Medulla oblongata (tissue), 1 donor: ENCODE data around the gene REEP3.
"Not testable (repeated sequence)": the region's sequence is repeated elsewhere in the genome, so short reads cannot be mapped to it uniquely, and the experiment has no call there.

ENCODE experiments used
- DNase-seq: peaks from one replicate; pipeline ENCODE4 v3.0.0-alpha.2; 2015; ENCODE audit errors: extremely low spot score

REEP3 gene

DNA sequence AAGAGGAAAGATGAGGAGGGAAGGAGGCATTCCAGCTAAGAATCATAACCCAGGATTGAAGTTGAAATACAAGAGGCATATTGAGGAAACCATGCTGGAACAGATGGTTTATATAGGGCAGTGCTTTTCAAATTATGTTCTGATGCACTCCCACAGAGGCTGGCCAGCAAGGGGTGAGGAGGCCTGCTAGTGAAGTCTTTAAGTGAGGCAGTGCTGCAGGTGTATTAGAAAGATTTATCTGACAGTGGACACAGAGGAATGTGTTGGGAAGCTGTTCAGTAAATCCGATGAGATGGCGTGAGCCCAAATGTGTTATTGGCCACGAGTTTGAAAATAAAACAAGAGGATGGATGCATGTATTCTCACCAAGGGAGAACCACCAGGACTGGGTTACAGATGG, 28.6 kb downstream of the REEP3 start:
- no peak for DNase-seq

DNA sequence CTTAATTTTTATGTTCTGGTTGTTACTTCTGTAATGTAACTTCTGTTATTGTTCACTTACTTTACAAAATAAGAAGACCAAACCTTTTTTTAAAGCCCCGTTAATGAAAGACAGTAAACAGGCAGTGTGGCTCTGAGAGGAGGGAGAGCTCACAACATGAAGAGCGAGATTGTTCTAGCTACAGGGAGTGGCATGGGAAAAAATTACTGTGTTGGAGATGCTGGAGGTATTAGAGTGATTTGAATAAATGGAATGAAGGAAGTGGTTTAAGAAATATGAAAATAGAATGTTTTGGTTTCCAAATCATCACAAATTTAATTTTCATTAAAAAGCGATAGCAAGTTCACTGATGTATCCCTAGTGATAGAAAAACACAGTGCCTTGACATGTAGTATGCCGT, 31.8 kb downstream of the REEP3 start:
- DNase-seq, result peak; percentile 34

DNA sequence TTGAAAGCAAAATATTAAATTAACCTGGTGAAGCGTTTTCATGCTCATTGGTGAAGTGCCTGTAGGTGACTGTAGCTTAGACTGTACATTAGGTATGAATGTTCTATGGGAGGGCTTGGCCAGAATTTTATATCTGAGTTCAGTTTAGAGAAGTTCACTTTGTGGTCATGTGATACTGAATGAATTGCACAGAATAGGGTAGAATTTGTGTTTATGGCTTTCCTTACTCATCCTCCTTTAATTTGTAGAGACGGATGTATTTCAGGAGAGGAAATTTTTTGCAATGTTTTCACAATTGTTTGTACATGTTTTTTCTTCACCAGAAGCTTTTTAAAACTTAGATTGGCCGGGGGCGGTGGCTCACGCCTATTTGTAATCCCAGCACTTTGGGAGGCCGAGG, 32.3 kb downstream of the REEP3 start:
- no peak for DNase-seq

DNA sequence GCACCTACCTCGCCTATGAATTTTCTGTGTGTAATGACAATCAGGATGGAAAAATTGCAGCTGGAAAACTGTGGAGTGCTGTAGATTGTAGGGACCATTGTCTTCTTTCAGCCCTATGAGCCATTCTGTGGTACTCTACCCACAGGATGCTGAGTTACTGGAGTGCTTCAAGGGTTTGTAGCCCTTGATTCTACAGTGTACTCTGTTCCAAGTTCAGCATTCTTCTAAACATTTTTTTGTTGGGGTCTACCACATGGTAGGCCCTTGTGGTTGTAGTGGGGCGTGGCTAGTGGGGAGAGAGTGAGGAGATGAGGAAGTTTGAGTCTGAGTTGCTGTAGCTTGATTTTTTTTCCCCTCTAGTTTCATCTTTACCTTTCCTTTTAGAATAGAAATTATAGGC, 33.5 kb downstream of the REEP3 start:
- DNase-seq, result peak; percentile 33

DNA sequence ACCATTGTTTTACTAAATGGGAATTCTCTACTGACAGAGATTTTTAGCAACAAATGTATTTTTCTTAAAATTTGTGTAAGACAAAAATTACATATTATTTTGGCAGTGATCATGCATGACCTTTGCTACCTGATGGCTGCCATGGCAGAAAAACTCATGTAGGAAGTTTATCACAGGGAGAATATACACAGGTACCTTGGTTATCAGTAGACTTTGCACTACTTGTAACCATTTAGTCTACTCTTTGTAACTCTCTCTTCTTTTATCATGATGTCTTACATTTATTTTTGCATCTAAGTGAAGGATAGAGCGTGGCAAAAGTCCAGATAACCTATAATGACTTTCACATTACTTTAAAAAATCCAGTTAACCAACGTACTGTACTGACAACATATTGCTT, 34.1 kb downstream of the REEP3 start:
- DNase-seq, result no peak

DNA sequence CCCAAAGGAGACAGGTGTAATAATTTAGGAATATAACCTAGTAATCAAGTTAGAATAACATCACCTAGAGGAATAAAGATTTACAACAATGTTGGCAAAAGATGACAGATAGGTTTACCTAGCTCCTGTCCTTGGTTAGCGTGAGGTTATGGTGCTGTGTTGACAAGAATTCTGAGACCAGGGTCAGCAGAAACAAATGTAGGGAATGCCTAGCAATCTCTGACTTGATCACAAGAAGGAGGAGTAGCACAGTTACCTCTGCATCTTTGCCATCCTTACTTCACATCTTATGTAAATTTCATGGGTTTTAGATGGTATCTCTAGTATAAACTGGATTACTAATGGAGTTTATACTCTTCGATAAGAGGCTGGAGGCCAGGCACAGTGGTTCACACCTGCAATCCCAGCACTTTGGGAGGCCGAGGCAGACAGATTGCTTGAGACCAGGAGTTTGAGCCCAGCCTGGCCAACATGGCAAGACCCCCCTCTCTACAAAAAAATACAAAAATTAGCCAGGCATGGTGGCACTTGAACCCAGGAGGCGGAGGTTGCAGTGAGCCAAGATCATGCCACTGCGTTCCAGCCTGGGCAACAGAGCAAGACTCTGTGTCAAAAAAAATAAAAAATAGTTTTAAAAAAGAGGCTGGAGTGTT, 37.1 kb downstream of the REEP3 start:
- no peak for DNase-seq

DNA sequence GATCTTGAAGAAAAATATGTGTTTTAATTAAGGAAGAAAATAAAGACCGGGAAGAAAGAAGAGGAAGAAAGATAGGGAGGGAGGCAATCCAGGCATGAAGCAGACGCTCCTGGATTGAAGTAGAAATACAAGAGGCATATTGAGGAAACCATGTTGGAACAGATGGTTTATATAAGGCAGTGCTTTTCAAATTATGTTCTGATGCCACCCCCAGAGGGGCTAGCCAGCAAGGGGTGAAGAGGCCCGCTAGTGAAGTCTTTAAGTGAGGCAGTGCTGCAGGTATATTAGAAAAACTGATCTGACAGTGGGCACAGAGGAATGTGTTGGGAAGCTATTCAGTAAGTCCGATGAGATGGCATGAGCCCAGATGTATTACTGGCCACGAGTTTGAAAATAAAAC, 40.1 kb downstream of the REEP3 start:
- no peak for DNase-seq

DNA sequence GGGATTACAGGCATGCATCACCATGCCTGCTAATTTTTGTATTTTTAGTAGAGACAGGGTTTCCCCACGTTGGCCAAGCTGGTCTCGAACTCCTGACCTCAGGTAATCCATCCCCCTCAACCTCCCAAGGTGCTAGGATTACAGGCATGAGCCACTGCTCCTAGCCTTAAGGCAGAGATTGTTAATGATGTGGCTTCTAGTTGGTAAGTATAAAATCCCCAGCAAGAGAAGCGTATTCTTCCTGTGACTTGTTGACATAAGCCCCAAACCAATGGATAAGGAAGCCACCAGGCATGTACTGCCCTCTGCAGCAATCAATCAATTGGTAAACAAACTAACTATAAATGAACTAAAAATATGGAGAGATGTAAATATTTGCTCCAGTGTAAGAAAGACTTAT, 41.2 kb downstream of the REEP3 start:
- DNase-seq, result no peak

DNA sequence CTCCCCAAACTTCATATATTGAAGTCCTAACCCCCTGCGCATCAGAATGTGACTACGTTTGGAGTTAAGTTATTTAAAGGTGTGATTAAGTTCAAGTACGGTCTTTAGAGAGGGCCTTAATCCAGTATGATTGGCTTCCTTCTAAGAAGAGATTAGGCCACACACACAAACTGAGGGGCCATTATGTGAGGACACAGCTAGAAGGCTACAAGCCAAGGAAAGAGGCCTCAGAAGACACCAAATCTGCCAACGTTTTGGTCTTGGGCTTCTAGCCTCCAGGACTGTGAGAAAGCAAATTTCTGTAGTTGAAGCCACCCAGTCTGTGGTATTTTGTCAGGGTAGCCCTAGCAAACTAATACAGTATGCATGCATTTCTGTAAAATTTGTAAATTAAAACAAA, 41.7 kb downstream of the REEP3 start:
- DNase-seq, result no peak

DNA sequence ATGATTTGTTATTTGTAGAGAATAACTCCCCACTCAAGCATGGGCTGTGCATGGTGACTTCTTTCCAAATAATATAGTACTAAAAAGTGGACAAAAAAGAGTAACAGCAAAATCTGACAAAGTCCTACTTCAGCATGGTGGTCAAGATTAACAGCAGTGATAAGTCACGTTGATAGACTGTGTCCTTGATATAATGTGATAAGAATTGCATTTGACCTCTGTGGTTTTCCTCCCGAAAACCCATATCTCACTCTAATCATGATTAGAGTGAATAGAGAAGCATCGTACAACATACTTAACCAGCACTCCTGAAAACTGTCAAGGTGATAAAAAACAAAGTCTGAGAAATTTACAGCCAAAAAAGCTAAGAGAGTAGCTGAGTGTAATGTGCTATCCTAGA, 42.4 kb downstream of the REEP3 start:
- DNase-seq, result no peak

DNA sequence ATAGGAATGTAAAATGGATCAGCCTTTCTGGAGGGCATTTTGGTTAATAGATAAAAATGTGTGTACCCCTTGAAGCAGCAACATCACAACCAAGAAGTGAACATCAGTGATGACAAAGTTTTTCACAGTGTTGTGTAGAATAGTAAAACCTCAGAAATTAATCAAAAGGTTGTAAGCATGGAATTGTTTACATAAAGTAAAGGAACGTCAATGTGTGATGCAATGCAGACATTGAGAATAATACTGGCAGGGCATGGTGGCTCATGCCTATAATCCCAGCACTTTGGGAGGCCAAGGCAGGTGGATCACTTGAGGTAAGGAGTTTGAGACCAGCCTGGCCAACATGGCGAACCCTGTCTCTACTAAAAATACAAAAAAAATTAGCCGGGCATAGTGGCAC, 43.5 kb downstream of the REEP3 start:
- DNase-seq, result not testable (repeated sequence)

DNA sequence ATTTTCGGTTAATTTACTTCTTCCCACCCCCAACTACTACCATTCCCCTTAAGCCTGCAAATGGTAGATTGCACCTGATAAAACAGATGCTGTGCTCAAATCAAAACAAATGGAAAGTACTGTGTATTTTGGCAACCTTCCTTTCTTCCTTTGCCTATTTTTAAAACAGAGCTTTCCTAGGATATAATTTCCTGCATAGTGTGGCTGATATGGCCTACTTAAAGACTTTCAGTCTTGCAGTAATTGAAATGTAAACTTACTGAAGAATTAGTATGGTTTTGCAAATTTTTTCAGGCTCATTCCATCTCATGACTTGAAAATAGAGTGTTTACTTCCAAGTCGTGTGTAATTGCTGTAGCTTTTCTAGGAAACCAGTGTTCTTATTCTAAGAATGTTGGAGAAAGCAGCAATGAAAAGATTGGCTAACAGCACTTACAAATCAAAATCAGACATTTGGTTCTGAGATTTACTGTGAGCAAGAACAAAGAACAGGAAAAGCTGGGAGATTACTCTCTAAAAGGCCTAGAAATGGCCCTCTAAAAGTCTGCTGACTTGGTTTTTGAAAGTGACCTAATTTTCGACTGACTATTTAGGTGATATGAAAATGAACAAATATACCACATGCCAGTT, 52.0 kb downstream of the REEP3 start:
- peak; percentile 37 for DNase-seq

DNA sequence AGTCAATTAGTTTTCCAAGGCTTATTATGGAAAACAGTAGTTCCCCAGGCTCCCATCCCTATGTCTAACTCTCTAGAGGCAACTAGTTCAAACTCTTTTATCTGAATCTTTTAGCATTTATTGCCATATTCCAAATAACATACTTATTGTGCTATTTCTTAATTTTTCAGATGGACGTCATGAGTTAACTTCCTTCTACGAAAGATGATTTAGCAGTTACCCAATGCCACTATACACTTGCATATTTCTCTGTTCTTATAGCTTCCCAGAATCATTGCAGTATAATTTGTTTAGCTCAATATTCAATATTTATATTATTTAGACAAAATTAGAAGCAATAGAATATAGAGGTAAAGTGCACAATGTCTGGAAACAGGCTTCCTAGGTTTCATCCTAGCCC, 52.8 kb downstream of the REEP3 start:
- no peak for DNase-seq

DNA sequence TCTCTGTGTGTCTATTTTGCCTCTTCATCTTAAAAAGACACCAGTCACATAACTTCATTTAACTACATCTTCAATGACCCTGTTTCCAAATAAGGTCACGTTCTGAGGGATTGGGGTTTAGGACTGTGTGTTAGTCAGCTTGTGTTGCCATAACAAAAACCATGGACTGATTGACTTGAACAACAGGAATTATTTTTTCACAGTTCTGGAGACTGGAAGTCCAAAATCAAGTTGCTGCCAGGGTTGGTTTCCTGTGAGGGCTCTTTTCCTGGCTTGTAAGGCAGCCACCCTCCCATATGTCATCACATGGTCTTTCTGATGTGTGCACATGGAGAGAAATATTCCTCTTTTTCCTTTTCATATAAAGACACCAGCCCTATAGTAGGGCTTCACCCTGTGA, 55.3 kb downstream of the REEP3 start:
- DNase-seq, result no peak

DNA sequence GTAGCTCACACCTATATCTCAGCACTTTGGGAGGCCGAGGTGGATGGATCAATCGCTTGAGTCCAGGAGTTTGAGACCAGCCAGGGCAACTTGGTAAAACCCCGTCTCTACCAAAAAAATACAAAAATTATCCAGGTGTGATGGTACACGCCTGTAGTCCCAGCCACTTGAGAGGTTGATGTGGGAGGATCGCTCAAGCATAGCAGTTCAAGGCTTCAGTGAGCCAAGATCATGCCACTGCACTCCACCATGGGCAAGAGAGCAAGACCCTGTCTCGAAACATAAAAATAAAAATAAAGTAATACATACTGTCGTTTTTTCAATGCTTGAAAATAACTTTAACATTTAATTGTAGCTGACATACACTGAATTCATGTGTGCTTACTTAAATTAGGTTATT, 57.3 kb downstream of the REEP3 start:
- no peak for DNase-seq

DNA sequence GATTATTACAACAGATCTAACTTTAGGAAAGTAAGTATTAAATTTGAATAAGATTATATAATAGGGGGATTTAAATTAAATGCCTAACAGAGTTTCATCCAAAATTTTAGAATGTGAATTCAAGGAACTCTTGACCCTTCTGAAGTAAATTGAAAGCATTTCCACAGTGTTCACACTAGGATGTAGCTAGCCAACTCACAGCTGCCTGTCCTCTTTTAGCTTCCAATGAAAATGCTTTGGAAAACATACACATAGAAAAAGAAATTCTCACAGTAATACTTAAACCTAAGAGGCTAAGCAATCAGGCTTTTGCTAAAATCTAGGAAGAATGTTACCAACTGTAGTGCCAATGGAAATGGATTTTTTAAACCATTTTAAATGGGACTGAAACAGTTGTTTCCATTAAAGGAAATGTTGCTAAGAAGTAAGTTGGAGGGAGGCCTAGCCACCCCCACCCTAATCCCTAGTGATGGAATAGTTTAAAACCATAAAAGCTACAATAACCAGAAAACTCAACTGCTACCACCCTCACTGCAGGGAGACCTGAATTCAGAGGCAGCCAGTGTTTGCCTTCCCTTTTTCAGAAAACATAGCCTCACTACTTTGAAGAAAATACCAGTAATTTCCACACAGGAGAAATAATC, 58.3 kb downstream of the REEP3 start:
- DNase-seq, result no peak

DNA sequence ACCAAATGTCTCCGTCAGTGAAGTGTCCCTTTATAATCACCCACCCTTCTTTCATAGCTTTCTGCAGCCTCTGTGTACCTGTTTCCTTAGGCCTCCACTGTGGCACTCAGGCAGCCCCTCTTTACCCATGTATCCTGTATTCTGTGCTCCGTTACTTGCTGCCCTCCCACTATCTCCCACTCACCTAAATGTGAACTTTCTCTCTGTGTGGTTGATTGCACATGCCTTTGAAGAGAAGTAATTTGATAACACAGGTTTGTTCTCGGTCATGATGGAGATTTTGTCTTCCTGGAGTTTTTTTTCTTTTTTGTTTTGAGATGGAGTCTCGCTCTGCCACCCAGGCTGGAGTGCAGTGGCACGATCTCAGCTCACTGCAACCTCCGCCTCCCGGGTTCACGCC, 61.5 kb downstream of the REEP3 start:
- DNase-seq, result no peak

DNA sequence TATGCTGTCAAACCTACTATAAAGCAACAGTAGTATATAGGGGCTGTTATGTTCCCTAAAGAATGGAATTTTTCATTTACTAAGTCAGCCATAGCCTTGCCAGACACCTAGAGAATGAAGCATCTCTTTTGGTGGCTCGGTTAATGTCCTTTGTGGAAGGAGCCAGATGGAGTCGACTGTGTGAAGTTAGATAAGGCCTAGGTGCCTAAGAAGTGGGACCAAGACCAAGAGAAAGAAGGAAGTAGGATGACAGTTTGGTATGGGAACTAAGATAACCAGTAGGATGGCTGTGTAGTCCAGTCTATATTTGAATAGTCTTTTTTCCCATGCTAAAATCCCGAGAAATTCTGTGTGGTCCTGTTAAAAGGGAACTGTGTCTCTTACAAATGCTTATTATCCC, 62.2 kb downstream of the REEP3 start:
- DNase-seq, result no peak

DNA sequence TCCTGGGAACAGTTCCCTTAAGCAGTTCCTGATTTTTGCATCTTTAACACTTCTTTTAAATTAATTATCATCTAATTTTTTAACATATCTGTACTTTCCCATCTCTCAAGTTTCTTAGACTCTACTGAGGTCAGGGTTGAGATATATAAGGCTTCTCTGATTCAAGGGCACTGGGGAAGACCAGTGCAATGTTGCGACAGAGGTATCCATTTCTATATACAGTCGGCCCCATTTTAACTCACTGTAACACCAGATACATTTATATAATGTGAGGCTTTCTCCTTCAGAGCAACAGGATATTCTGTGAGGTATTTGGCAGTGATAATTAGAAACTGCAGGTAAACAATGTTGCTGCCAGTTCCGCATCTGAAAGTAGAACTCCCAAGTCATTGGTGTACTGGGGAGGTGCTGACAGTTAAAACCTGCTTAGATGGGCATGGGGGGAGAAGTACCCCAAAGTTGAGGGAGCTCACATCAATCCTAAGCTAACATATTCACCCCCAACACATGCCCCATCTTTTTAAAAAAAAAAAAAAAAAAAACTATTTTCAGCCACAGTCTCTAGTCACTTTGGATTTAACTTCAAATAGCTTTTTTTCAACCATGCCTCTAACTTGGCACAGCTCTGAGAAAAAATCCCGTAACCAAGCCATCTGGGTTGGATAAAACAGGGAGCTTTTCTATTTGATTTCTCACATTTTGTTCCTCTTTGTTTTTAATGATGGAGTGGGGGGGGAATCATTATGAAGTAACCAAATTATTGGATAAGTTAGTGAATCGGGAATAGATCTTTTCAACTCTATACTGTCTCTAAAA, 62.9 kb downstream of the REEP3 start:
- no peak for DNase-seq

DNA sequence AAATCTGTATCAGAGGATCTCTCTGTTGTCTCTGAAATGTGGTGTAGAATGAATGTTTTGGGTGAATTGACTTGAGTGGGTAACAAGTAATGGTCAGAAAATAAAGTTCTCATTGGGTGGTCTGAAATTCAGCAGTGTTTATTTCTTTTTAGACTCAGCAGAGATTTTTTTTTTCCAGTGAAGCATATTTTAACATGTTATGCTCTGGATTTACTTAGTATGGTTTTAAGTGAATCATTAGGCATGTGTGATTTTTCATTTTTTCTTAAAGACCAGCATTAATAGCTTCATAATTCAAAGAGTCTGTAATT, 63.5 kb downstream of the REEP3 start:
- no peak for DNase-seq

DNA sequence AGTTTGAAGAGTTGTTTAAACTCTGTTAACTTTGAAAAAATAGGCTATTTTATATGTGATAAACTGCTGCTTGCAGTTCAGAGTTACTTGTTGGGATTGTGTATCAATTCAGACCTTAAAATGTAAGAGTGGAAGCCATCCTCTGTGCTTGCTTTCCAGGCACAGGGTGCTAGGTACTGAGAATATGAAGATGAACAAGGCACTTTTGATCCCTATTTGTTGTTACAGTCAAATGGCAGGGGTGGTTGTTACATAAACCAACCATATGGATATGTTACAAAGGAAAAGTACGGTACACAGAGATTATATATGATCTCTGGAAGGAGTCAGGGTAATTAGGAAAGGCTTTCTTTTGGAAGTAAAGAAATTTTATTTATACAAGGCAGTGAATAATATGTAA, 63.8 kb downstream of the REEP3 start:
- no peak for DNase-seq

DNA sequence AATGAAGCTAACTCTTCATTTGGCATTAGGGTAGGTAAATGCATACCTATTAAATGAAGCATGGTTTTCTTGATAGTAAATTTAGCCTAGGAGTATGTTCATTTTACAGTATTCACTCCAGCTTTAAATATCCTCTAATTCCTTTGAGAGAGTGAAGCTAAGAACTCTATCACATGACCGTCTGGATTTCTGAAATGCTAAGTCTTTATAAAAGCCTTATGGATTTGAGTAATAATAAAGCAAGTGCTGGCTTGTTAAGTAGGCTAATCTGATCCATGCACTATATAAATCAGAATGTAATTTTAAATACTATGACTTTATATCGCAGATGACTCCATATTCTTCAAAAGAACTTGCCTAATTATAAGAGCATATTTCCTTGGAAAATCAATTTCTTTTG, 64.8 kb downstream of the REEP3 start:
- DNase-seq, result no peak

DNA sequence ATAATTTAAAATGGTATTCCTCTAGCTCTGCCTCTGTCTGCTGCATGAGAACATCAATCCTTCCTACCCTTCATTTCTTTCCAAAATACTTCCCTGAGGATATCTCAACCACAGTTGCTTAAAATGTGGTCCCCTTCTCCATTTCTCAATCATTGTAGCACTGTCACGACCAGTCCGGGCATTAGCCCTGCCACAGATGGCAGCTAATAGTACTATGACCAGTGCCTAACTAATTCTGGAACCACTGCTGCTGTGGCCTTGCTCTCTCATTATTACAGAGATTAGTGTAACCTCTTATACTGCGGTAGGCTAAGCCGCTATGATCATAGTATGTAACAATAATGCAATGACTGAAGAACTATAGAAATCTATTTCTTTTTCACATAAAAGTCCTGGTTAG, 66.0 kb downstream of the REEP3 start:
- DNase-seq, result no peak
